Muscle layer of colon (tissue), 2 donors: ENCODE measurements around the gene TNFRSF13B.
"Not testable (repeated sequence)": the region's sequence is repeated elsewhere in the genome, so short reads cannot be mapped to it uniquely, and the experiment has no call there.

ENCODE experiments used
- H3K27ac ChIP-seq: one replicate; pipeline ENCODE4 v1.7.0; 2013; ENCODE audit warnings: low read depth, mild to moderate bottlenecking, low read length, moderate library complexity
- H3K27me3 ChIP-seq, 2 donors: one replicate each; pipeline ENCODE4 v1.7.0; 2013; ENCODE audit warnings: low read length in 2 of 2, mild to moderate bottlenecking in 2 of 2; ENCODE audit not compliant: insufficient read depth in 2 of 2, control insufficient read depth in 1 of 2
- H3K36me3 ChIP-seq: one replicate; pipeline ENCODE4 v1.7.0; 2013; ENCODE audit warnings: mild to moderate bottlenecking, low read length; ENCODE audit not compliant: insufficient read depth
- H3K4me1 ChIP-seq: one replicate; pipeline ENCODE4 v1.7.0; 2013; ENCODE audit warnings: mild to moderate bottlenecking, low read length; ENCODE audit not compliant: insufficient read depth
- H3K4me3 ChIP-seq, 2 donors: one replicate each; pipeline ENCODE4 v1.7.0; 2013; ENCODE audit warnings: low read length in 2 of 2, low read depth in 1 of 2, mild to moderate bottlenecking in 1 of 2, moderate library complexity in 1 of 2
- H3K9ac ChIP-seq: one replicate; pipeline ENCODE4 v1.7.0; 2013; ENCODE audit warnings: low read length
- H3K9me3 ChIP-seq: one replicate; pipeline ENCODE4 v1.7.0; 2013; ENCODE audit warnings: mild to moderate bottlenecking, low read length
- donor health status: abdominal sarcoma.
- donor health status: Adenocarcinoma of cecum.

TNFRSF13B gene

DNA sequence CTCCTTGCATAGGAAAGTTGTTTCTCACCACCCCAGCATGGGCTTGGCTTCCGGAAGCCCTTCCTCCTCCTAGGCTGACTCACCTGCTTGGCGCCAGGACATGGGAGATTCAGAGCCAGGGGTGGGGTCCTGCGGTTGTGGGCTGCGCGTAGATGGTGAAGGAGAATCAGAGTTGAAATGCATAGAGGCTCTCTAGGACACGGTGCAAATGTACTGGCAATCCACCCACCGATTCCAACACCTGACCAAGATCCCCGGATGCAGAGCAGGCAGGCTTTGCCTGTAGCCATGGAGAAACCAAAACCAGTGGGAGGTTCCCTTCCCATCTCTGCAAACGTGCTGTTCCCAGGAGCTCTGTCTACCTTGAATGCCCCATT lies 42.8 kb upstream of the TNFRSF13B start:
- H3K9me3 ChIP-seq, H3K4me3 ChIP-seq, H3K27ac ChIP-seq, H3K4me1 ChIP-seq, H3K9ac ChIP-seq, H3K36me3 ChIP-seq, H3K27me3 ChIP-seq: not testable (repeated sequence)

DNA sequence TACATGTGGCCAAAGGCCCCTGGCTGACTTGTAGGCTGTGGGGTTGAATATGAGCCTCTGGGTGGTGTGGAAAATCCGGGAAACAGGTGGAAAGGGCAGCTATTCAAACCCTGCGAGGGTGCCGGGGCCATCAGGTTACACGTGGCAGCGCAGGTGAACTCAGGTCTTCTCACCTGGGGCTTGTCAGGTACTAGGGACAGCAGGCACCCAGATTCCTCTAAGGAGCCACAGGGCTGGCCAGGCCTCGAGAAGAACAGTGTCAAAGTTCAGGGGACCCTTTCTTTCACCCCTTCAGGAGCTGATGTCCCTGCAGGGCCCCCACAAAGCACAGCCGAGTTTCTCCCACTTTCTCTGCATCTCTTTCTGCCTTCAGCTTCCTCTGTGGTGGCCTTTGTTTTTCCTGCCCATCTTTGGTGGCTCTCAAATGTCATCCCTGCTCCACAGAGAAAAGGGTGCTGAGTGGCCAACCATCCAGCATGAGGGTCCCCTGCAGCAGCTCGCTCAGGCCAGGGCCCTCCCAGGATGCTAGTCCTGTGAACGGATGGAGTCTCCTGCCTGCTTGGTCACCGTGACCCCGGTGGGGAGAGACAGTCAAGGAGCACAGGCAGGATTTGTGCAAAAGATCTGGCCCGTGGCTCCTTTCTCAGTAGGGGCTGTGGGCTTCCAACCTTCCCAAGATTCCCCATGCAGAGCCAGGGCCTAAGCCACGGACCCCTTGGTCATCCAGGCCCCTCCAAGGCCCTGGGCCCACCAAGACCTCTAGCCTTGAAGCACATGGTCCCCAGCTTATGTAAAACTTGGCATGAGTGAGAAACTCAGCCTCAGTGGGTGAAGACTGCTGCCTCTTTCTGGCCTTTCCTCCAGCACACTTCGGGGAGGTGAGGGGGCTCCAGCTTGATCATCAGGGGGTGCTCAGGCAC lies 42.2 kb upstream of the TNFRSF13B start:
- H3K27ac ChIP-seq, H3K4me3 ChIP-seq, H3K9ac ChIP-seq, H3K9me3 ChIP-seq, H3K27me3 ChIP-seq, H3K36me3 ChIP-seq, H3K4me1 ChIP-seq: not testable (repeated sequence)

DNA sequence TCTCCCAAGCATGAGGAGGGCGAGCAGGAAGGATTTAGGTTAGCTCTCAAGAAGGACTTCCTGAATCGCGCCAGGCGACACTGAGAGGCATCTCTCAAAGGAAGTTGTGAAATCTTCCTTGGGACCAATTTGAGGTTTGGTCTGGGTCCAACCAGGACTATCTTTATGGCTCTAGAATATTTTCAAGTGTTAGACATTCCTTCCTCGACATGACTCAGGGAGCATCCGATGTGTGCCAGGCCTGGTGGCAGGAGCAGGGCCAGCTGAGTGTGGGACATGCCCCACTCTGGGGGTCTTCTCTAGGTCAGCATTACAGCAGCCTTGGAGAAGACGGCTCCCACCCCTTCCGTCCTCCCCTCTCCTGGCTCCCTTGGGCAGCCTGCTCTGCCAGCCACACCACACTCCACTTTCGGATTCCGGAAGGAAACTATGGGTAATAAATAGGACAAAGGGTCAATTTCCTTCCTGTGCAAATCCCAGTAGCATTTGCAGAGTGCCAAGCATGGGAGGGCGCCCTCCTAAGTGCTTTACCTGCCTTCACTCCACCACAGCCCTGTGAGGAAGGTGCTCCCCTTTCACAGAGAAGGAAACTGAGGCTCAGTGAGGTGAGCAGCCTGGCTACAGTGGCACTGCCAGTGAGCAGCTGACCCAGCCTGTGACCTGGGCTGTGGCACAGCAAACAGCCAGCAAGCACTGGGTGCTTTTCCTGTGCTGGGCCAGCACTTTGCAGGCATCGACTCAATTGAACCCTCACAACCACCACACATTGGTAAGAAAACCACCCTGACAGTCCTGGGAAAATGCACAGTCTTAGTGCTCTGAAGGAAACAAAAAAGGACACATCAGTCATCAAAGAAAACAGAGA lies 39.4 kb upstream of the TNFRSF13B start:
- H3K4me1 ChIP-seq, H3K27me3 ChIP-seq, H3K36me3 ChIP-seq, H3K9ac ChIP-seq, H3K27ac ChIP-seq, H3K9me3 ChIP-seq, H3K4me3 ChIP-seq: not testable (repeated sequence)

DNA sequence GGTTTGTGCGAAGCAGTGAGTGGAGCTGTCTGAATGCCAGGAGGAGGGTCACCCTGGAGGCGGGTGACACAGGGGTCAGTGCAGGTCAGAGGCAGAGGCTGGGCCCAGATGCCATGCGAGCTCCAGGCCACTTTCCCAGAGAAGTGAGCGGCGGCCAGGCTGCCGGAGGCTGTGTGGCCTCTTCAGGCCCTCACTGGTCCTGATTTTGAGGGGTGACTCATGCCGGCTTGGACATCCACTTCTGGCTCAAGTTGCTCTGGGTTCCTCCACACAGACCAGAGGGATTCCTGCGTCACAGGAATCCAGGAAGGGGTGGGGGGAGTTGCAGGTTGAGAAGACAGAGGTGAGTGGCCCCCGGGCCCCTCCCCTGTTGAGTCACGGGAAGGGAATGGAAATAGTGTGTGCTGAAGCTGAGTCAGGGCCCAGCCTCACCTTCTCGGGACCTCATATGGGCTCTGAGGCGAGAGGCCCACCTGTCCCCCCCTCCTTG lies 38.7 kb upstream of the TNFRSF13B start:
- not testable (repeated sequence) for H3K9ac ChIP-seq, H3K4me1 ChIP-seq, H3K4me3 ChIP-seq, H3K27me3 ChIP-seq, H3K27ac ChIP-seq, H3K36me3 ChIP-seq, H3K9me3 ChIP-seq

DNA sequence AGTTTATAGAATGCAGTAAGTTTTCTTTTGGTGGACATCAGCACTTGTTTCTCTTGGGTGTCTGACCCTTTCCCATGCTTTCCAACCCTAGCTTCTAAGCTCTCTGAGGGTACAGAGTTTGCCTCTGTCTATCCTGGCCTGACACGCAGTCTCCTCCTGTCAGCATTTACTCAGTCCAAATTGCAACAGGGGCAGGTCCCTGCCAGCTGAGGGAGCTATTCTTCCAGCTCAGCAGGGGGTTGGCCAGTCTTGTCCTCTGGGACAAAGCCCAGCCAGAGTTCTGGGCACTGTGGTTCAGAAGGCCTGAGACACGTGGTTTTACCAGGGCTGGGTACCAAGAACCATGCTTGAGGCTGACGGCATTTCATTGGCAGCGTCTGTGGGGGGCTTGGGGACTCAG lies 38.1 kb upstream of the TNFRSF13B start:
- H3K4me3 ChIP-seq, H3K9ac ChIP-seq, H3K27me3 ChIP-seq, H3K36me3 ChIP-seq, H3K27ac ChIP-seq, H3K4me1 ChIP-seq, H3K9me3 ChIP-seq: not testable (repeated sequence)

DNA sequence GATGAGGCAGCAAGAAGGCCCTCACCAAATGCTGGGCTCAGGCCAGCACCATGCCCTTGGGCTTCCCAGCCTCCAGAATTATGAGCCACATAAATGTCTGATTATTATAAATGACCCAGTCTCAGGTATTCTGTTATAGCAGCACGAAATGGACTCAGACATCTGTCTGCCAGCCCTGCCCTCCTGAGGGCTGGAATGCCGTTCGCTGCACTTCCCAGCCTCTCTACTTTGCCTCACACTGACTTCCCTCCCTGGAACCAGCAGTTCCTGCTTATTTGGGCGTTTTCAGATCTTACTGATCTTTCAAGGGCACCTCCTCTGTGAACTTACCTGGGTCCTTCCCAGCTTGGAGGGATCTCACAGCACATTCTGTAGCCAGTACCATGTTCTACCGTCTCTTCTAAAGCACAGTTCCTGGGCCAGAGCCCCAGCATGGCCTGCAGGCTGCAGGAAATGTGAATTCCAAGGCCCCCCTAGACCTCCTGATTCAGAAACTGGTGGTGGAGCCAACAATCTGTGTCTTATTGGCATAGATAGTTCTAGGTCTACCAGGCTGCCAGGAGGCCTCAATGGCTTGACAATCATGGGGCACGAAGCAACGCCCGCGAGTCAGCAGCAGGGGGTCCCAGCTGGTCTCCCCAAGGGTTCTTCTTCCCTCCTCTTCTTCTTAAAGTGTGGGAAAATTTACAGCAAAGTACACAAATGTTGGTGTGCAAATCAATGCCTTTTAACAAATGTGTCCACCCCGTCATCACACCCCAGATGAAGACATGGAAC lies 36.9 kb upstream of the TNFRSF13B start:
- not testable (repeated sequence) for H3K4me3 ChIP-seq, H3K9me3 ChIP-seq, H3K27ac ChIP-seq, H3K4me1 ChIP-seq, H3K27me3 ChIP-seq, H3K9ac ChIP-seq, H3K36me3 ChIP-seq

DNA sequence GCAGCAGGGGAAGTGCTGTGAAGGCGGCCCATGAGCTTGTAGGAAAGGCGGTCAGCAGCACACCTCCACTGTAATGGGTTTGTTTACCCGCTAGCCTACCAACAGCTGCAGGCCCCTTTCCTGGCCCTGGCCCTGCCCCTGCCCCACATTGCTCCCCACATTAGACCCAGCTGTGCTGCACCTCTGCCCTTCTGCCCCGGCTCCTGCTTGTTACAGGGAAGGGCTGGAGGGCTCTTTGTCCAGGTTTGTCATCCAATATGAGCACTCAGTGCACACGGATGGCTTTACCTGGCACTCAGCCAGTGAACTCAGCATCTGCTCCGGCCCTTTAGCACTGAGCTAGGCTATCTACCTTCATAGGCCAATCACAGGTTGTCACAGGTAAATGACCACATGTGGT lies 36.0 kb upstream of the TNFRSF13B start:
- H3K4me1 ChIP-seq, H3K9ac ChIP-seq, H3K9me3 ChIP-seq, H3K36me3 ChIP-seq, H3K4me3 ChIP-seq, H3K27ac ChIP-seq, H3K27me3 ChIP-seq: not testable (repeated sequence)

DNA sequence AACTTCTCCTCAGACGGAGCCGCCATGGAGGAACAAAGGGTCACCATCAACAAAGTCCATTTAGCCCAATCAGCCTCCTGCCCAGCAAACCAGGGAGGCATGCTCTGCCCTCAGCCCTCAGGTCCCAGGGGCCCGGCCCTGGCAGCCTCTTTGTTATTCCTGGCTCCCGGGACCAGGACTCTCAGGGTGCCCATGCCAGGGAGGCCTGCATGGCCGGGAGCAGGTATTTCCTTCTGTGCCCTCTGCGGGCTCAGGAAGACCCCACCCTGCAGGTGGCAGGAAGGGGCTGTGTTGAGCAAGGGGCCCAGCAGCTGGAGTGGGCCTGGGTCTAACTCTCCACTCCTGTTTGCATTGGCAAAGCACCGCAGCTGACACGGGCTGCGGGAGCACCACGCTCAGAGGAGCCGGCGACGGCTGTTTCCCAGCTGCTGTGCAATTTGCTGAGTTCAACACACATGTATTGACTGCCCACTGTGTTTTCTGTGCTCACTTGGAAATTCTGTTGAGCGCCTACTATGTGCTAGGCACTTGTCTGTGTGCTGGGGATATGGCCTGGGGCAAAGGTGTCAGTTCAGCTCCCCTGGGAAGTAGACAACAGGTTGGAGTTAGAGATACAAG lies 33.2 kb upstream of the TNFRSF13B start:
- not testable (repeated sequence) for H3K9ac ChIP-seq, H3K4me3 ChIP-seq, H3K9me3 ChIP-seq, H3K27ac ChIP-seq, H3K4me1 ChIP-seq, H3K27me3 ChIP-seq, H3K36me3 ChIP-seq

DNA sequence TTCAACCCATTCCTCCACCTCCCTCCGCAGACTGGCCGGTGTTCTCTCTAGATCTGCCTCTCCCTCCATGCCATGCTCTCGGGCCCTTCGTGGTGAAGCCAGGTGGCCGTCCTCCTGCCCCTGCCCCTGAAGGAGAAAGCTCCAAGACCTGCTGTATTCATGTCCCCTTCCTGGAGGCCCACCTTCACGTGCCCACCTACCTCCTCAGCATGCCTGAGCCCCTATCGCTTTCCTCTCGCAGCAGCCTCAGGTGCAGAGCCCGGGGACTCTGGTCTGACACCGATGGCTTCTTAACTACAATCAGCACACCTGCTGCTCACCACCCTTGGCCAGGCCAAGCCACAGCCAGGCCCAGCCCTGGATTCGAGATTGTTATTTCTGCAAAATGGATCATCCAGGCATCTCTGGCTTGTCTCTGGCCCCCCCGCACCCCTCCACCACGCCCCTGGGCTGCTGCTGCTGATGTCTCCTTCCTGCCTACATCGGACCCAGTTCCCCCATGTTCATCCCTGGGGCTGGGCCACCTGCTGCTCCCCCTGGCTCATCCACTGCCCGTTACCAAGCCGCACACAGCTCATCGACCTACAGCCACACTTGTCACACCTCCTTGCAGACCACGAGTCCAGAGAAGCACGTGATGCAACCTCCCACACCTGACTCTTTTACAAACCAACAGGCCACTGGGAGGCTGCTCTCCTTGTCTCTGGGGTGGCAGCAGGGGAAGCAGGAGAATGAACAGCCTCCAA lies 32.5 kb upstream of the TNFRSF13B start:
- Histone ChIP-seq H3K4me1 (peaks cover 3% of the 10 kb centered on the region), H3K27me3 (no peaks in the 10 kb centered on the region), H3K36me3 (no peaks in the 10 kb centered on the region), H3K27ac (no peak overlapping the region), H3K9me3 (no peaks in the 10 kb centered on the region), H3K9ac (no peak overlapping the region), H3K4me3 (no peak overlapping the region)

DNA sequence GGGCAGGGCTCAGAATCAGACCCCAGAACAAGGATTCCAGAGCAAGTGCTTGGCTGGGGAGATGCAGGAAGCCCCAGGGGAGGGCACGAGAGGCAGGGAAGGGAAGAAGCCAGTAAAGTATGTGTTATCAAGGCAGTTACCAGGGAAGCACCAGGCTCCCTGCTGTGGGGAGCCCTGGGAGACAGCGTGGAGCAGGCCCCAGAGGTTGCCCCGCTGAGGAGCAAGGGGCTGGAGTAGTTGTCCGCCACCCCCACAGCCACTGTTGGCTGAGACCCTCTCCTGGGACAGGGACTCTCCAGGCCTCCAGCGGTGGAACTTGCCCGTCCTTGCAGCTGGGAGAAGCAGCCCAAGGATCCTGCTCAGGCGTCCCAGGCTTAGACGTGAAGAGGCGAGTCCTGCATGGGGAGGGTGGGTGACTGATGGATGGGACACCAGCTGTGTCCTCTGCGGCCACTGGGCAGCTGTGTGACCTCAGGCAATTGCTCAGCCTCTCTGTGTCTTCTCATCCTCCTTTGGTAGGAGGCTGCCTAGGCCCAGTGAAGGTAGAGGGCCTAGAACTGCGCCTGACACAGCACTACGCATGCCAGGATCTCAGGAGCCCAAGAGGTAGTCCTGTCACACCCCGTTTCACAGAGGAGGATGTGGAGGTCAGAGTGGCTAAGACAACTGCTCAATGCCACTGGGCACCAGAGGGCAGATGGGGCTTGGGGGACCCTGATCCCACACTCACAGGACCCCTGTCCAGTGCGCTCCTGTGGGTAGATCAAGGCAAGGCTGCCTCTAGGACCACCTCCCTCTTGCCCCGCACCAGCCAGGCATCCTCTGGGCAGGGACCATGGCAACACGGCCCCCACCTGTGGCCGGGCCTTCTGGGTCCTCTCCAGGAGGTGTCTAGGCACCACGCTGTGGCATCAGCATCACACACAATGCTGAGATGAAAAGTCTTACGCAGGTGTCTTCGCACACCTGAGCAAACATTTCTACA lies 31.1 kb upstream of the TNFRSF13B start:
- H3K4me1 ChIP-seq, H3K36me3 ChIP-seq, H3K27ac ChIP-seq, H3K4me3 ChIP-seq, H3K27me3 ChIP-seq, H3K9me3 ChIP-seq, H3K9ac ChIP-seq: not testable (repeated sequence)
